HepG2 (cell line): ENCODE data around the gene IKBKE.

Experiments used
- CTCF ChIP-seq: sonication (generic); formaldehyde crosslinking; IDR thresholded peaks from 2 replicates; pipeline ENCODE4 v1.5.0; 2020; ENCODE audit warnings: mild to moderate bottlenecking, missing genetic modification reagents, moderate library complexity
- ELK4 ChIP-seq: sonication (generic); formaldehyde crosslinking; IDR thresholded peaks from 2 replicates; pipeline ENCODE4 v1.9.0; 2021; ENCODE audit warnings: missing genetic modification reagents, borderline replicate concordance
- FLYWCH1 ChIP-seq: sonication (generic); formaldehyde crosslinking; IDR thresholded peaks from 2 replicates; pipeline ENCODE4 v1.8.1; 2023; ENCODE audit warnings: mild to moderate bottlenecking, missing genetic modification reagents
- HES4 ChIP-seq: sonication (generic); formaldehyde crosslinking; IDR thresholded peaks from 2 replicates; pipeline ENCODE4 v1.9.0; 2021; ENCODE audit warnings: mild to moderate bottlenecking, missing genetic modification reagents, borderline replicate concordance
- HOXA5 ChIP-seq: sonication (generic); formaldehyde crosslinking; IDR thresholded peaks from 2 replicates; pipeline ENCODE4 v1.4.0; 2020; ENCODE audit warnings: missing genetic modification reagents
- MAFF ChIP-seq: IDR thresholded peaks from 2 replicates; pipeline ENCODE4 v1.6.1; 2011; ENCODE audit warnings: low read depth, low read length, improper control_type of control experiment
- RAD21 ChIP-seq: fragments of 450-650 bp; formaldehyde crosslinking; IDR thresholded peaks from 2 replicates; pipeline ENCODE4 v1.5.0; 2020; ENCODE audit warnings: mild to moderate bottlenecking
- SKIL ChIP-seq: sonication (generic); formaldehyde crosslinking; IDR thresholded peaks from 2 replicates; pipeline ENCODE4 v1.8.0; 2022; ENCODE audit warnings: missing genetic modification reagents, mild to moderate bottlenecking, moderate library complexity, borderline replicate concordance
- SOX6 ChIP-seq, 2 experiments: fragments of 450-650 bp in 1 of 2; sonication (generic) in 1 of 2; formaldehyde crosslinking in 1 of 2; IDR thresholded peaks; 2 replicates each; pipeline versions ENCODE4 v1.4.0 to v1.6.1; 2017 to 2020; ENCODE audit warnings: antibody characterized with exemption in 1 of 2, mild to moderate bottlenecking in 1 of 2, missing genetic modification reagents in 1 of 2
- ZNF263 ChIP-seq: sonication (generic); formaldehyde crosslinking; IDR thresholded peaks from 2 replicates; pipeline ENCODE4 v1.4.0; 2020; ENCODE audit warnings: missing genetic modification reagents
- ZNF33B ChIP-seq: sonication (generic); formaldehyde crosslinking; IDR thresholded peaks from 2 replicates; pipeline ENCODE4 v1.5.1; 2020; ENCODE audit warnings: mild to moderate bottlenecking, missing genetic modification reagents

- TF ChIP-seq SKIL (CRISPR knock-in tag) (no peak), CTCF (CRISPR knock-in tag) (no peak), MAFF (no peak), ELK4 (no peak), HOXA5 (no peak), SOX6 (IDR thresholded peaks at IDR 0.05) (no peak), SOX6 (CRISPR knock-in tag; IDR thresholded peaks at IDR 0.05) (no peak), RAD21 (CRISPR knock-in tag) (no peak), ZNF263 (CRISPR knock-in tag) (no peak), ZNF33B (CRISPR knock-in tag) (no peak), FLYWCH1 (CRISPR knock-in tag) (no peak), HES4 (CRISPR knock-in tag) (no peak)
These were observed 42.5 kb downstream of the IKBKE start for GRCh38 chr1:206512851-206513180.
